Esophagus muscularis mucosa (tissue), 4 donors: ENCODE results near the gene NUP62. TPM values are rescaled to one million over a fixed set of nuclear protein-coding genes. Genes with fewer than 3 reads are reported as not detected.

Source experiments
- DNase-seq: peaks from one replicate; pipeline ENCODE4 v3.0.0-alpha.2; 2017; ENCODE audit errors: extremely low spot score
- H3K27ac ChIP-seq, 4 donors: fragments of 200-600 bp; sonication (generic); replicated peaks in 1 of 4; 1 replicate in 3 of 4; 2 replicates in 1 of 4; pipeline ENCODE4 v1.5.1; 2016 to 2019; ENCODE audit warnings: mild to moderate bottlenecking in 1 of 4
- H3K27me3 ChIP-seq, 4 donors: fragments of 200-600 bp; sonication (generic); one replicate each; pipeline versions ENCODE4 v1.5.1 to v1.6.0; 2016 to 2019
- H3K36me3 ChIP-seq, 4 donors: fragments of 200-600 bp; sonication (generic); one replicate each; pipeline ENCODE4 v1.5.1; 2016 to 2019
- H3K4me1 ChIP-seq, 4 donors: fragments of 200-600 bp; sonication (generic); one replicate each; pipeline ENCODE4 v1.5.1; 2016 to 2019
- H3K4me3 ChIP-seq, 4 donors: fragments of 200-600 bp; sonication (generic); 1 replicate in 2 of 4; 2 replicates in 2 of 4; pipeline ENCODE4 v1.5.1; 2016 to 2019; ENCODE audit warnings: mild to moderate bottlenecking in 4 of 4, moderate library complexity in 1 of 4
- H3K9me3 ChIP-seq, 4 donors: fragments of 200-600 bp; sonication (generic); 1 replicate in 3 of 4; 2 replicates in 1 of 4; pipeline ENCODE4 v1.5.1; 2016 to 2019
- CTCF ChIP-seq, 3 experiments: fragments of 200-600 bp in 2 of 3; fragments of 450-650 bp in 1 of 3; sonication (generic) in 2 of 3; IDR thresholded peaks; one replicate each; pipeline ENCODE4 v1.5.1; 2017 to 2019; ENCODE audit warnings: antibody characterized with exemption in 3 of 3, mild to moderate bottlenecking in 2 of 3, moderate library complexity in 1 of 3
- EP300 ChIP-seq: sonication (generic); formaldehyde crosslinking; IDR thresholded peaks from one replicate; pipeline ENCODE4 v1.6.1; 2017; ENCODE audit warnings: antibody characterized with exemption
- POLR2A ChIP-seq: fragments of 450-650 bp; IDR thresholded peaks from one replicate; pipeline ENCODE4 v1.6.1; 2017; ENCODE audit warnings: antibody characterized with exemption, moderate library complexity, mild to moderate bottlenecking, low read depth
- POLR2AphosphoS5 ChIP-seq, 2 donors: sonication (generic); formaldehyde crosslinking; IDR thresholded peaks; one replicate each; pipeline ENCODE4 v1.6.1; 2017; ENCODE audit warnings: antibody characterized with exemption in 2 of 2
- WGBS: methylation state at CpG from one replicate; pipeline ENCODE4 v1.1.5; 2018; 5-methylcytosine and 5-hydroxymethylcytosine counted together
- intact Hi-C: fragments of 100-400 bp; cut with DNase I; formaldehyde crosslinking; loops from one replicate; pipeline ENCODE4 v1.15.1; 2023
- total RNA-seq, 4 donors: library from RNA; depleted of rRNA; stranded (reverse); fragments of >200 nt; gene quantifications; one replicate each; pipeline versions ENCODE4 v1.1.0 to v1.2.1, GENCODE V29; 2016

NUP62 gene
- total RNA-seq, 4 donors from 2014 or later: 27.0 to 44.3 (median 35.9) TPM

- intact Hi-C loops: no loop called here
- H3K4me1 ChIP-seq: peaks cover 0 to 27% (median 24%) of the 10 kb centered on the region in 4 donors
- no peak overlapping the region for H3K27ac ChIP-seq
- no peaks in the 10 kb centered on the region for H3K27me3 ChIP-seq
- no peak overlapping the region for H3K4me3 ChIP-seq
- whole genome bisulfite sequencing: 95% methylated on average over 25 of the region's 37 CpGs
- no peak for TF ChIP-seq EP300
- no peak for TF ChIP-seq CTCF (IDR thresholded peaks at IDR 0.05)
- TF ChIP-seq POLR2AphosphoS5 (IDR thresholded peaks at IDR 0.05): no peak
- no peak for TF ChIP-seq POLR2A
- H3K36me3 ChIP-seq: peaks cover 17 to 70% (median 50%) of the 10 kb centered on the region in 4 donors
- DNase-seq: no peak
- H3K9me3 ChIP-seq: no peaks in the 10 kb centered on the region
Measured at GRCh38 chr19:49908480-49909420, 20.6 kb downstream of the NUP62 start.

GRCh38 chr19:49907745-49908446 lies 21.4 kb downstream of the NUP62 start:
- TF ChIP-seq POLR2A (no peak), EP300 (no peak), CTCF (IDR thresholded peaks at IDR 0.05) (no peak), POLR2AphosphoS5 (IDR thresholded peaks at IDR 0.05) (no peak)
- Histone ChIP-seq H3K36me3 (peaks cover 17 to 62% (median 43%) of the 10 kb centered on the region in 4 donors), H3K27me3 (no peaks in the 10 kb centered on the region), H3K9me3 (no peaks in the 10 kb centered on the region), H3K27ac (no peak overlapping the region), H3K4me3 (no peak overlapping the region), H3K4me1 (peaks cover 0 to 22% (median 17%) of the 10 kb centered on the region in 4 donors)
- intact Hi-C loops: no loop called here
- DNase-seq: no peak
- 94% methylated on average over 18 of the region's 23 CpGs for WGBS

GRCh38 chr19:49906879-49907564 lies 22.3 kb downstream of the NUP62 start:
- Histone ChIP-seq H3K4me3 (no peak overlapping the region), H3K27me3 (no peaks in the 10 kb centered on the region), H3K4me1 (peaks cover 0 to 16% (median 13%) of the 10 kb centered on the region in 4 donors), H3K27ac (no peak overlapping the region), H3K36me3 (peaks cover 17 to 56% (median 41%) of the 10 kb centered on the region in 4 donors), H3K9me3 (no peaks in the 10 kb centered on the region)
- TF ChIP-seq POLR2A (no peak), EP300 (no peak), CTCF (IDR thresholded peaks at IDR 0.05) (no peak), POLR2AphosphoS5 (IDR thresholded peaks at IDR 0.05) (no peak)
- 87% methylated on average over 16 of the region's 16 CpGs for WGBS
- DNase-seq: no peak
- intact Hi-C loops: no loop called here

- DNase-seq: no peak
Measured at GRCh38 chr19:49904136-49904535, 25.2 kb downstream of the NUP62 start.

More at GRCh38 chr19:49904136-49904535, 25.2 kb downstream of the NUP62 start:
- Histone ChIP-seq H3K27ac (no peak overlapping the region), H3K36me3 (peaks cover 16 to 36% (median 26%) of the 10 kb centered on the region in 4 donors), H3K9me3 (no peaks in the 10 kb centered on the region), H3K4me3 (no peak overlapping the region), H3K4me1 (no peaks in the 10 kb centered on the region), H3K27me3 (no peaks in the 10 kb centered on the region)
- TF ChIP-seq CTCF (IDR thresholded peaks at IDR 0.05) (no peak), POLR2AphosphoS5 (IDR thresholded peaks at IDR 0.05) (no peak), POLR2A (no peak), EP300 (no peak)
- 46% methylated on average over 6 of the region's 6 CpGs for WGBS
- intact Hi-C loops: no loop called here
